ENCODE data around the gene DHX34.

DNA sequence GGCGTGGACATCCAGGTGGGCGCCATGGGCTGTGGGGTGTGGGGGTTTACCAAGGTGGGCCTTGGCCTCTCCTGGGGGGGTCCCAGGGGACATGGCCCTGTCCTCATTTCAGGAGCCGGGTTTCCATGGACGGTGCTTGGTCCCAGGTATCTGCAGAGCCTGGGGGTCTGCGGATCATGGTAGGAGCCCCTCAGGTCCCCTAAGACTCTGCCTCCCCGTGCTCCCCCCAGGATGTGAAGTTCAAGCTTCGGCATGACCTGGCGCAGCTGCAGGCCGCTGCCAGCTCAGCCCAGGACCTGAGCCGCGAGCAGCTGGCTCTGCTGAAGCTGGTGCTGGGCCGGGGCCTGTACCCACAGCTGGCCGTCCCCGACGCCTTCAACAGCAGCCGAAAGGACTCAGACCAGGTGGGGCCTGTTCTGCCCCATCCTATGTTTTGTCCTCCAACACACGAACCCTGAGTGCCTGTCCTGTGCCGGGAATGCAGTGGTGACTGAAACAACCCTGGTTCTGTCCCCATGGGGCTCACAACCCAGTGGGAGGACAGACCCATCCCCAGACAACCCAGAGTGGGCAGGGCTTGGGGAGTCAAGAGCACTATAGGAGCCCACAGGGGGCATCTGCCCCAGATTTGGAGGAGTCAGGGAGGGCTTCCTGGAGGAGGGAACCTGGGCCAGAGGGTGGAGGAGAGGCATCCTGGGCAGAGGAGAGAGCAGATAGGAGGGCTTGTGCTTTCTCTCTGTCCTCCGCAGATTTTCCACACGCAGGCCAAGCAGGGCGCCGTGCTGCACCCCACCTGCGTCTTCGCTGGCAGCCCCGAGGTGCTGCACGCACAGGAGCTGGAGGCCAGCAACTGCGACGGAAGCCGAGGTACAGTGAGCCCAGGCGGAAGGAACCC, 26.8 kb downstream of the DHX34 start:
- TF ChIP-seq CTCF (IDR thresholded peaks at IDR 0.05; ENCODE audit: low read depth, low read length, poor library complexity, severe bottlenecking): no peak
- no peak for TF ChIP-seq EZH2phosphoT487 (IDR thresholded peaks at IDR 0.05; ENCODE audit: borderline replicate concordance, low read length)
